Ovary (tissue), 9 donors: Measurements from ENCODE around the gene RPRD1B. TPM values are rescaled to one million over a fixed set of nuclear protein-coding genes. Genes with fewer than 3 reads are reported as not detected.

Experiments
- DNase-seq, 5 donors: peaks; one replicate each; pipeline ENCODE4 v3.0.0-alpha.2; 2019 to 2020
- H3K27ac ChIP-seq, 2 donors: fragments of 200-600 bp; one replicate each; pipeline versions ENCODE4 v1.5.1 to v1.8.0; 2019 to 2022
- H3K27me3 ChIP-seq: fragments of 200-600 bp; one replicate; pipeline ENCODE4 v1.8.0; 2022
- H3K36me3 ChIP-seq: fragments of 200-600 bp; sonication (generic); one replicate; pipeline ENCODE4 v1.5.1; 2019
- H3K4me1 ChIP-seq: one replicate; pipeline ENCODE4 v1.8.1; 2013; ENCODE audit warnings: mild to moderate bottlenecking, moderate library complexity; ENCODE audit not compliant: insufficient read depth
- H3K4me3 ChIP-seq: fragments of 200-600 bp; sonication (generic); one replicate; pipeline ENCODE4 v1.5.1; 2017
- H3K9me3 ChIP-seq, 2 donors: fragments of 200-600 bp in 1 of 2; sonication (generic) in 1 of 2; one replicate each; pipeline versions ENCODE4 v1.5.1 to v1.8.1; 2013 to 2019; ENCODE audit warnings: mild to moderate bottlenecking in 1 of 2, moderate library complexity in 1 of 2
- CTCF ChIP-seq, 3 donors: fragments of 450-650 bp in 2 of 3; fragments of 200-600 bp in 1 of 3; IDR thresholded peaks; one replicate each; pipeline versions ENCODE4 v1.5.1 to v1.8.0; 2016 to 2022; ENCODE audit warnings: antibody characterized with exemption in 3 of 3, mild to moderate bottlenecking in 1 of 3
- EP300 ChIP-seq: sonication (generic); formaldehyde crosslinking; IDR thresholded peaks from one replicate; pipeline ENCODE4 v1.6.1; 2017; ENCODE audit warnings: antibody characterized with exemption
- POLR2A ChIP-seq: fragments of 450-650 bp; IDR thresholded peaks from one replicate; pipeline ENCODE4 v1.6.1; 2017; ENCODE audit warnings: antibody characterized with exemption, mild to moderate bottlenecking, moderate library complexity
- WGBS, 3 donors: extraction: QIAGEN DNeasy Blood & Tissue Kit in 1 of 3; methylation state at CpG; one replicate each; pipeline versions ENCODE4 v1.1.5 to v1.1.7; 2013 to 2017; 5-methylcytosine and 5-hydroxymethylcytosine counted together
- intact Hi-C, 4 donors: fragments of 100-400 bp; cut with DNase I; formaldehyde crosslinking; loops; one replicate each; pipeline versions ENCODE4 v1.11.0 to v1.15.1; 2022 to 2023
- polyA plus RNA-seq, 2 donors: library from polyadenylated mRNA; stranded (reverse); fragments of 200-250 nt in 1 of 2; fragments of 350-450 nt in 1 of 2; fragmentation: Illumina TruSeq in 1 of 2; extraction: RNeasy Lipid Tissue Mini Kit (QIAGEN cat#74804) in 1 of 2; gene quantifications; one replicate each; pipeline ENCODE4 v1.2.3, GENCODE V29; 2013 to 2014
- total RNA-seq, 7 donors: library from RNA; depleted of rRNA in 2 of 7; stranded (reverse); fragments of >200 nt in 2 of 7; fragmentation: NEBNext Ultra II Directional in 3 of 7; extraction: Animal tissue kit (Norgen Biotek cat#: 25700) in 3 of 7; gene quantifications; one replicate each; pipeline versions ENCODE4 v1.1.0 to v1.2.4, GENCODE V29; 2016 to 2023
- donor health status: DM: no; HTN: no; CAD: no; lungs with moderate emphysema.
- donor health status: DM: no; HTN: no; CAD: no.
- donor health status: Bipolar disorder and iron deficiency.
- donor health status: DM: yes; HTN: yes; CAD: no.
- donor health status: DM: no; HTN: no; CAD: no.
- donor health status: DM: yes; HTN: yes; CAD: no.

RPRD1B gene
- total and polyA plus RNA-seq, 9 donors = 12.1 to 45.3 (median 33.4) TPM

DNA sequence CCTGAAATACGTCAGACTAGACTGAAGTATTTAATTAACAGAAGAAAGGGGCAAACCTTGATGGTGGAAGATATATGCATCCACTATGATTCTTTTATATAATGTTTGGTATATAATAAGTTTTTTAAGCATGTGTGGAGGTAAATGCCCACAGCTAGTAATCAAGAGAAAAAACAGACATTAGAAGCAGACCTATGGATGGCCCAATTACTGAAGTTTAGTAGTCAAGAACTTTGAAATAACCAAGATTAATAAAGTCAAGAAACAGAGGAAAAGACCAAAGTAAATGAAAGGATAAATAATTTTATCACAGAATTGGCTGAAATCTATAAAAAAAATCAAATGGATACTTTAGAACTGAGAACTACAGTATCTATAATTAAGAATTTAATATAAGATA, 15.6 kb upstream of the RPRD1B start:
- DNase-seq = no peak
- no peaks in the 10 kb centered on the region for H3K36me3 ChIP-seq
- H3K4me1 ChIP-seq = peaks cover 1% of the 10 kb centered on the region
- intact Hi-C loops = no loop called here
- 91 to 99% (median 98%) methylated on average over 1 of the region's 1 CpG for WGBS, 3 donors
- no peak for TF ChIP-seq EP300
- TF ChIP-seq POLR2A = no peak
- no peak for TF ChIP-seq CTCF (IDR thresholded peaks at IDR 0.05)
- no peak overlapping the region for H3K27ac ChIP-seq
- no peak overlapping the region for H3K4me3 ChIP-seq
- no peaks in the 10 kb centered on the region for H3K27me3 ChIP-seq
- no peaks in the 10 kb centered on the region for H3K9me3 ChIP-seq

GRCh38 chr20:38018385-38018784, 15.2 kb upstream of the RPRD1B start:
- no peak for DNase-seq
- Histone ChIP-seq H3K9me3 (no peaks in the 10 kb centered on the region), H3K27me3 (no peaks in the 10 kb centered on the region), H3K4me1 (peaks cover under 1% of the 10 kb centered on the region), H3K36me3 (no peaks in the 10 kb centered on the region), H3K4me3 (no peak overlapping the region), H3K27ac (no peak overlapping the region)
- TF ChIP-seq POLR2A (no peak), CTCF (IDR thresholded peaks at IDR 0.05) (no peak), EP300 (no peak)
- 95 to 99% (median 97%) methylated on average over 2 of the region's 2 CpGs for WGBS, 3 donors
- intact Hi-C loops = no loop called here

DNA sequence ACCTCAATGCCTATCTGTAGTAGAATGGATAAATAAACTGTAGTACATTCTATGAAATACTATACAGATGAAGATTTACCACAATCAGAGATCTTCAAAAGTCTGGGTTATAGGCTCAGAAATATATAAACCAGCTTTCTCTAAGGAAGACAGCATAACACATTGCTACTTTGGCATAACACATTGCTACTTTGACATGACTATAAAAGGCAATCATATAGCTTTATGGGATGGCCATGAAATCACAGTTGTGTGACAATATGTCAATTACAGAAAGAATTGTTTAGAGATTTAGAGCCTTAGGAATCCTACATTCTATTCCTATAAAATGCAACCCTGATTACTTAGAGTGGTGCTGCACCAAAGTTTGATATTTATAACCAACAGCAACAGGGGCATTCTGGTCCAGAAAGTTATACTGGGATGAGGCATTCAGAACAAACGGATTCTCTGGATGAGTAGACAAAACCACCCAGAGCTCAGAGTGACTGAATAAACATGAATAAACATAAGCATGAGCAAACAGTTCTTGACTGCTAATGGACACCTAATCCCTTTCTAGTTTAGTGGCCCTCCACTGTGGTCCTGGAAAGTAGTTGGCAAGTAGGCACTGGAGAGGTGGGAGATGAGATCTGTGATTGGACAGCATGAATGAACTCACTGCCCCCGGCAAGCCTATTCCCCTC, 12.3 kb upstream of the RPRD1B start:
- TF ChIP-seq CTCF (IDR thresholded peaks at IDR 0.05) (no peak), POLR2A (no peak), EP300 (no peak)
- no peak overlapping the region for H3K4me3 ChIP-seq
- no peaks in the 10 kb centered on the region for H3K36me3 ChIP-seq
- H3K4me1 ChIP-seq = no peaks in the 10 kb centered on the region
- intact Hi-C loops = no loop called here
- DNase-seq = no peak
- H3K27me3 ChIP-seq = no peaks in the 10 kb centered on the region
- 87 to 91% (median 88%) methylated on average over 2 of the region's 2 CpGs for WGBS, 3 donors
- no peak overlapping the region for H3K27ac ChIP-seq
- no peaks in the 10 kb centered on the region for H3K9me3 ChIP-seq

DNA sequence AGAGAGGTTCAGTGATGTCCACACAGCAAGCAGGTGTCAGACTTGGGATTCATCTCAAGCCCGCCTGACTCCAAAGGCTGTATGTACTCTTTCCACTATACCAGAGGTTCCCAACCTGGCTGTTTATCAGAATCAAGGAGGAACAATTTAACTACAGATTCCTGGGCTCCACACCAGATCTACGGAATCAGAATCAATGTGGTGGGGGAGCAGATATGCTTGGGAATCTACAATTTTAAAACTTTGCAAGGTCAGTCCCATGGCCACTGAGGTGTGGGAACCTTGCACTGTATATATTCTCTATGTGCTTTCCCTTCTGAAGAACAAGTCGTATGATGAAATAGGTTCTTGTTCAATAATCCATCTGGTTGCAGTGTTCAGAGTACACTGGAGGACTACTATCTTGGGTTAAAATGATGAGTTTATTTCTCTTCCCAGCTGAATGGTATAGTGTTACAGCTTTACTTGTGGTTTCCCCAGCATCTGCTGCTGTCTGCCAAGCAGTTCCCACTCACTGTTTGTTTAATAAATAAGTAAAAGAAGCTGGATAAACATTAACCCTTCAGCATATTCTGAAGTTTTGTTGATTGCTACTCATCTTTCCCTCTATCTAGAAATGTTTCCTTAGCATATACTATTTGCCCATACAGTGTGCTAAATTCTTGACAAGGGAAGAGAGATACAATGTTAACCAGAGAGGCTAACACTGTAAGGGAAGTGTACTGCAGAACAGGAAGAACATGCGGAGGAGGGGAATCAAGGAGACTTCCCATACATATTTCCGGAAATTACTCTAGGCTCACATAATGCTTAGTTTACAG, 10.2 kb upstream of the RPRD1B start:
- Histone ChIP-seq H3K27me3 (no peaks in the 10 kb centered on the region), H3K27ac (no peak overlapping the region), H3K9me3 (no peaks in the 10 kb centered on the region), H3K36me3 (no peaks in the 10 kb centered on the region), H3K4me1 (no peaks in the 10 kb centered on the region), H3K4me3 (no peak overlapping the region)
- WGBS, 3 donors = 29 to 61% (median 43%) methylated on average over 5 of the region's 5 CpGs
- TF ChIP-seq POLR2A = no peak
- TF ChIP-seq CTCF (IDR thresholded peaks at IDR 0.05) = no peak
- TF ChIP-seq EP300 = no peak
- intact Hi-C loops = no loop called here
- DNase-seq = no peak
